ENCODE measurements around the gene TEC.

GRCh38 chr4:48250980-48251379 is 18.7 kb downstream of the TEC start:
- TF ChIP-seq REST (IDR thresholded peaks at IDR 0.05; ENCODE audit: unreplicated experiment) (no peak), EZH2phosphoT487 (IDR thresholded peaks at IDR 0.05; ENCODE audit: unreplicated experiment) (no peak), JUNB (IDR thresholded peaks at IDR 0.05; ENCODE audit: unreplicated experiment) (no peak), POLR2AphosphoS5 (IDR thresholded peaks at IDR 0.05; ENCODE audit: low read depth) (no peak), STAT1 (IDR thresholded peaks at IDR 0.05; ENCODE audit: unreplicated experiment) (no peak), EZH2 (IDR thresholded peaks at IDR 0.05; ENCODE audit: low read depth, unreplicated experiment) (no peak), NANOG (IDR thresholded peaks at IDR 0.05; ENCODE audit: borderline replicate concordance) (no peak), CREB1 (CRISPR knock-in tag; IDR thresholded peaks at IDR 0.05; ENCODE audit: low read depth) (no peak), ZNF114 (CRISPR knock-in tag; IDR thresholded peaks at IDR 0.05) (no peak)
- TF ChIP-seq, protein P1, sequence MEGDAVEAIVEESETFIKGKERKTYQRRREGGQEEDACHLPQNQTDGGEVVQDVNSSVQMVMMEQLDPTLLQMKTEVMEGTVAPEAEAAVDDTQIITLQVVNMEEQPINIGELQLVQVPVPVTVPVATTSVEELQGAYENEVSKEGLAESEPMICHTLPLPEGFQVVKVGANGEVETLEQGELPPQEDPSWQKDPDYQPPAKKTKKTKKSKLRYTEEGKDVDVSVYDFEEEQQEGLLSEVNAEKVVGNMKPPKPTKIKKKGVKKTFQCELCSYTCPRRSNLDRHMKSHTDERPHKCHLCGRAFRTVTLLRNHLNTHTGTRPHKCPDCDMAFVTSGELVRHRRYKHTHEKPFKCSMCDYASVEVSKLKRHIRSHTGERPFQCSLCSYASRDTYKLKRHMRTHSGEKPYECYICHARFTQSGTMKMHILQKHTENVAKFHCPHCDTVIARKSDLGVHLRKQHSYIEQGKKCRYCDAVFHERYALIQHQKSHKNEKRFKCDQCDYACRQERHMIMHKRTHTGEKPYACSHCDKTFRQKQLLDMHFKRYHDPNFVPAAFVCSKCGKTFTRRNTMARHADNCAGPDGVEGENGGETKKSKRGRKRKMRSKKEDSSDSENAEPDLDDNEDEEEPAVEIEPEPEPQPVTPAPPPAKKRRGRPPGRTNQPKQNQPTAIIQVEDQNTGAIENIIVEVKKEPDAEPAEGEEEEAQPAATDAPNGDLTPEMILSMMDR (conservative IDR thresholded peaks at IDR 0.05; ENCODE audit: low read depth in 2 of 2) = no peak
- TF ChIP-seq, protein P2, sequence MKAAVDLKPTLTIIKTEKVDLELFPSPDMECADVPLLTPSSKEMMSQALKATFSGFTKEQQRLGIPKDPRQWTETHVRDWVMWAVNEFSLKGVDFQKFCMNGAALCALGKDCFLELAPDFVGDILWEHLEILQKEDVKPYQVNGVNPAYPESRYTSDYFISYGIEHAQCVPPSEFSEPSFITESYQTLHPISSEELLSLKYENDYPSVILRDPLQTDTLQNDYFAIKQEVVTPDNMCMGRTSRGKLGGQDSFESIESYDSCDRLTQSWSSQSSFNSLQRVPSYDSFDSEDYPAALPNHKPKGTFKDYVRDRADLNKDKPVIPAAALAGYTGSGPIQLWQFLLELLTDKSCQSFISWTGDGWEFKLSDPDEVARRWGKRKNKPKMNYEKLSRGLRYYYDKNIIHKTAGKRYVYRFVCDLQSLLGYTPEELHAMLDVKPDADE (IDR thresholded peaks at IDR 0.05) = no peak
